ENCODE data around the gene ONECUT2. TPM values are rescaled to one million over a fixed set of nuclear protein-coding genes. Genes with fewer than 3 reads are reported as not detected.

Gene ONECUT2
- total and polyA plus RNA-seq, 2 donors (not counting 1 experiment from before 2014, with no cell fraction given), result not detected

GRCh38 chr18:57498682-57499256 lies 63.6 kb downstream of the ONECUT2 start:
- CTCF ChIA-PET, result no interaction called here
- 89% methylated on average over 3 of the region's 5 CpGs for WGBS (ENCODE audit: insufficient coverage)
- ATAC-seq (ENCODE audit: low read depth) (no peak), DNase-seq (no peak)
- intact Hi-C loops (cut with micrococcal nuclease), result no loop called here
- H3K27ac Mint-ChIP-seq, result no peak overlapping the region
- no peak overlapping the region for H3K4me3 Mint-ChIP-seq
- no peaks in the 10 kb centered on the region for H3K79me2 ChIP-seq (ENCODE audit: control insufficient read depth, insufficient read depth, low read length)
- H3K27ac ChIP-seq (ENCODE audit: low read length in 2 of 2), result no peak overlapping the region
- POLR2A ChIA-PET, result no interaction called here
- no peaks in the 10 kb centered on the region for H3K4me1 Mint-ChIP-seq
- H3K4me2 ChIP-seq (replicated peaks; ENCODE audit: low read depth, low read length, poor library complexity, severe bottlenecking), result no peak overlapping the region
- peaks cover 0 to 2% (median 0%) of the 10 kb centered on the region in 3 donors for H3K9me3 ChIP-seq (ENCODE audit: control extremely low read depth in 1 of 3, control insufficient read depth in 2 of 3, insufficient read depth in 1 of 3, low read length in 2 of 3)
- H3K9me3 Mint-ChIP-seq (ENCODE audit: insufficient read depth), result no peaks in the 10 kb centered on the region
- peaks cover 0 to 4% (median 0%) of the 10 kb centered on the region in 4 experiments for H3K27me3 ChIP-seq (replicated peaks in 1 of 4; ENCODE audit: control extremely low read depth in 1 of 4, control insufficient read depth in 3 of 4, insufficient read depth in 4 of 4, low read length in 3 of 4)
- H2AFZ ChIP-seq (ENCODE audit: insufficient read depth, low read depth, low read length, poor library complexity, severe bottlenecking), result no peak overlapping the region
- no peaks in the 10 kb centered on the region for H3K36me3 ChIP-seq (replicated peaks in 1 of 2; ENCODE audit: control extremely low read depth in 1 of 2, control insufficient read depth in 1 of 2, extremely low read depth in 1 of 2, insufficient read depth in 2 of 2, low read length in 1 of 2)
- no peak overlapping the region for H3K9ac ChIP-seq (ENCODE audit: low read length)
- H3K4me3 ChIP-seq (ENCODE audit: control extremely low read depth in 1 of 5, extremely low read depth in 1 of 5, insufficient read depth in 1 of 5, low read depth in 2 of 5, low read length in 4 of 5), result no peak overlapping the region
- no peaks in the 10 kb centered on the region for H4K20me1 ChIP-seq (ENCODE audit: control insufficient read depth, insufficient read depth, low read length, poor library complexity, severe bottlenecking)
- TF ChIP-seq EZH2 (IDR thresholded peaks at IDR 0.05; ENCODE audit: borderline replicate concordance, insufficient read depth, low read depth, low read length, poor library complexity, severe bottlenecking), result no peak
- TF ChIP-seq, protein P1, sequence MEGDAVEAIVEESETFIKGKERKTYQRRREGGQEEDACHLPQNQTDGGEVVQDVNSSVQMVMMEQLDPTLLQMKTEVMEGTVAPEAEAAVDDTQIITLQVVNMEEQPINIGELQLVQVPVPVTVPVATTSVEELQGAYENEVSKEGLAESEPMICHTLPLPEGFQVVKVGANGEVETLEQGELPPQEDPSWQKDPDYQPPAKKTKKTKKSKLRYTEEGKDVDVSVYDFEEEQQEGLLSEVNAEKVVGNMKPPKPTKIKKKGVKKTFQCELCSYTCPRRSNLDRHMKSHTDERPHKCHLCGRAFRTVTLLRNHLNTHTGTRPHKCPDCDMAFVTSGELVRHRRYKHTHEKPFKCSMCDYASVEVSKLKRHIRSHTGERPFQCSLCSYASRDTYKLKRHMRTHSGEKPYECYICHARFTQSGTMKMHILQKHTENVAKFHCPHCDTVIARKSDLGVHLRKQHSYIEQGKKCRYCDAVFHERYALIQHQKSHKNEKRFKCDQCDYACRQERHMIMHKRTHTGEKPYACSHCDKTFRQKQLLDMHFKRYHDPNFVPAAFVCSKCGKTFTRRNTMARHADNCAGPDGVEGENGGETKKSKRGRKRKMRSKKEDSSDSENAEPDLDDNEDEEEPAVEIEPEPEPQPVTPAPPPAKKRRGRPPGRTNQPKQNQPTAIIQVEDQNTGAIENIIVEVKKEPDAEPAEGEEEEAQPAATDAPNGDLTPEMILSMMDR (IDR thresholded peaks at IDR 0.05), result no peak
- no peaks in the 10 kb centered on the region for H3K4me1 ChIP-seq (ENCODE audit: control insufficient read depth in 2 of 2, insufficient read depth in 2 of 2, low read length in 2 of 2)
- H3K27me3 Mint-ChIP-seq, result peaks cover 24% of the 10 kb centered on the region

DNA sequence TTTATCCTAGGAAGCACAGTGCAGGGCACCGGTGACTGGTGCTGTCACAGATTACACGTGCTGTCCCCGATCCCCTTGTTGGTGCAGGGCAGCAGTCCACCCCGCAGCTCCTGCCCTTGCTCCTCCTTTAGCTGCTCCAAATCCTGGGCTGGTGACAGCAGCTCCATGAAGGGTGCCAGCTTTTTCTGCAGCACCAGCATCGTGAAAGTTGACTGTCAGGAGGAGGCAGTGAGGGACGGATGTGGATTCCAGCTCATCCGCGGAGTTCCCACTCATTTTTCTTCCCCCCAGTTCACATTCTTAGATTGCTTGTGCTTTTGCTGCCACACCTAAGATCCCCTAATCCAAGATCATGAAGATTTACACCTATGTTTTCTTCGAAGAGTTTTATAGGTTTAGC lies 67.5 kb downstream of the ONECUT2 start:
- CTCF ChIA-PET, result interaction anchor here (1.1 kb wide), 1 partner anchor 14 kb away, joined by 3 read pairs; no protein-coding TSS in a partner anchor

More for the DNA sequence above, 67.5 kb downstream of the ONECUT2 start:
- Histone ChIP-seq H3K9me3 (ENCODE audit: control extremely low read depth in 1 of 3, control insufficient read depth in 2 of 3, insufficient read depth in 1 of 3, low read length in 2 of 3) (no peaks in the 10 kb centered on the region), H3K79me2 (ENCODE audit: control insufficient read depth, insufficient read depth, low read length) (no peaks in the 10 kb centered on the region), H3K9ac (ENCODE audit: low read length) (no peak overlapping the region), H3K36me3 (replicated peaks in 1 of 2; ENCODE audit: control extremely low read depth in 1 of 2, control insufficient read depth in 1 of 2, extremely low read depth in 1 of 2, insufficient read depth in 2 of 2, low read length in 1 of 2) (no peaks in the 10 kb centered on the region), H3K27ac (ENCODE audit: low read length in 2 of 2) (no peak overlapping the region), H2AFZ (ENCODE audit: insufficient read depth, low read depth, low read length, poor library complexity, severe bottlenecking) (no peak overlapping the region), H3K4me1 (ENCODE audit: control insufficient read depth in 2 of 2, insufficient read depth in 2 of 2, low read length in 2 of 2) (no peaks in the 10 kb centered on the region), H3K4me3 (ENCODE audit: control extremely low read depth in 1 of 5, extremely low read depth in 1 of 5, insufficient read depth in 1 of 5, low read depth in 2 of 5, low read length in 4 of 5) (no peak overlapping the region), H4K20me1 (ENCODE audit: control insufficient read depth, insufficient read depth, low read length, poor library complexity, severe bottlenecking) (no peaks in the 10 kb centered on the region), H3K27me3 (replicated peaks in 1 of 4; ENCODE audit: control extremely low read depth in 1 of 4, control insufficient read depth in 3 of 4, insufficient read depth in 4 of 4, low read length in 3 of 4) (peaks cover 0 to 4% (median 1%) of the 10 kb centered on the region in 4 experiments), H3K4me2 (replicated peaks; ENCODE audit: low read depth, low read length, poor library complexity, severe bottlenecking) (no peak overlapping the region)
- no peak overlapping the region for H3K27ac Mint-ChIP-seq
- peaks cover 36% of the 10 kb centered on the region for H3K27me3 Mint-ChIP-seq
- ATAC-seq (ENCODE audit: low read depth), result no peak
- intact Hi-C loops (cut with micrococcal nuclease), result no loop called here
- H3K9me3 Mint-ChIP-seq (ENCODE audit: insufficient read depth), result no peaks in the 10 kb centered on the region
- H3K4me1 Mint-ChIP-seq, result no peaks in the 10 kb centered on the region
- POLR2A ChIA-PET, result no interaction called here
- 98% methylated on average over 4 of the region's 9 CpGs for WGBS (ENCODE audit: insufficient coverage)
- TF ChIP-seq, protein P1 (IDR thresholded peaks at IDR 0.05), result no peak
- TF ChIP-seq EZH2 (IDR thresholded peaks at IDR 0.05; ENCODE audit: borderline replicate concordance, insufficient read depth, low read depth, low read length, poor library complexity, severe bottlenecking), result no peak
- no peak overlapping the region for H3K4me3 Mint-ChIP-seq
- DNase-seq, result no peak

All from B cell (primary cell).